ENCODE results near the gene CWH43.

DNA sequence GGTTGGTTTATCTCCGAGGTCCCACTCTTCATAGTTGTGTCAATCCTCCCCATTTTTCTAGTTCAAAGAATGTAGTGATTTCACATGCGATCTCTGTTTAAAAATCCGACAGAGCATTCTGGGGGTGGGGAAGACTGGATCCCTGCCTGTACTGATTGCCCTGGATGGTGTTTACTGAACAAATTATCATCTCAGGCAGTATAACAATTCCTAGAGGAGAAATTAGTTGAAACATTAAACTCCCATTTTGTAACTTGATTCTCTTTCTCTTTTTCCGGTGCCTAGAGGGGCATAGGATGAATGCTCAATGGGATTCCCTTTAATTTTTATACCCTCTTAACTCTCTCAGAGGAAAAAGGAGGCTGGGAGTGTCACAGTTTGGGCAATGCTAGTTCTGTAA is 10.0 kb upstream of the CWH43 start:
- TF ChIP-seq, protein P1, sequence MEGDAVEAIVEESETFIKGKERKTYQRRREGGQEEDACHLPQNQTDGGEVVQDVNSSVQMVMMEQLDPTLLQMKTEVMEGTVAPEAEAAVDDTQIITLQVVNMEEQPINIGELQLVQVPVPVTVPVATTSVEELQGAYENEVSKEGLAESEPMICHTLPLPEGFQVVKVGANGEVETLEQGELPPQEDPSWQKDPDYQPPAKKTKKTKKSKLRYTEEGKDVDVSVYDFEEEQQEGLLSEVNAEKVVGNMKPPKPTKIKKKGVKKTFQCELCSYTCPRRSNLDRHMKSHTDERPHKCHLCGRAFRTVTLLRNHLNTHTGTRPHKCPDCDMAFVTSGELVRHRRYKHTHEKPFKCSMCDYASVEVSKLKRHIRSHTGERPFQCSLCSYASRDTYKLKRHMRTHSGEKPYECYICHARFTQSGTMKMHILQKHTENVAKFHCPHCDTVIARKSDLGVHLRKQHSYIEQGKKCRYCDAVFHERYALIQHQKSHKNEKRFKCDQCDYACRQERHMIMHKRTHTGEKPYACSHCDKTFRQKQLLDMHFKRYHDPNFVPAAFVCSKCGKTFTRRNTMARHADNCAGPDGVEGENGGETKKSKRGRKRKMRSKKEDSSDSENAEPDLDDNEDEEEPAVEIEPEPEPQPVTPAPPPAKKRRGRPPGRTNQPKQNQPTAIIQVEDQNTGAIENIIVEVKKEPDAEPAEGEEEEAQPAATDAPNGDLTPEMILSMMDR (IDR thresholded peaks at IDR 0.05) = no peak
- TF ChIP-seq POLR2A (IDR thresholded peaks at IDR 0.05) (no peak), POLR2AphosphoS5 (IDR thresholded peaks at IDR 0.05) (no peak)

Measured in breast epithelium (tissue), 3 donors.